DMS153 treated with DMSO at 0.1 percent for 48 hours (cell line): Measurements from ENCODE around the gene XRCC6.
"Not testable (repeated sequence)": the region's sequence is repeated elsewhere in the genome, so short reads cannot be mapped to it uniquely, and the experiment has no call there.

Experiments used
- DNase-seq: peaks from one replicate; lab custom pipeline; 2025; ENCODE audit not compliant: unreplicated experiment; lab: John Stamatoyannopoulos, UW

XRCC6 gene

DNA sequence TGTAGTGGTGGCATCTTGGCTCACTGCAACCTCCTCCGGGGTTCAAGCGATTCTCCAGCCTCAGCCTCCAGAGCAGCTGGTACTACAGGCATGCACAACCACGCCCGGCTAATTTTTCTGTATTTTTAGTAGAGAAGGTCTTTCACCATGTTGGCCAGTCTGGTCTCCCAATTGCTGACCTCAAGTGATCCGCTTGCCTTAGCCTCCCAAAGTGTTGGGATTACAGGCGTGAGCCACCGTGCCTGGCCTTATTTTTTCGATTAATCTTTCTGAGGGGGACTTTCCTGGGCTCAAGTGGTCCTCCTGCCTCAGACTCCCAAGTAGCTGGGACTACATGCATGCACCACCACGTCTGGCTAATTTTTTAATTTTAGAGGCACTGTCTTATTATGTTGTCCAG is 62.0 kb downstream of the XRCC6 start:
- DNase-seq = no peak

DNA sequence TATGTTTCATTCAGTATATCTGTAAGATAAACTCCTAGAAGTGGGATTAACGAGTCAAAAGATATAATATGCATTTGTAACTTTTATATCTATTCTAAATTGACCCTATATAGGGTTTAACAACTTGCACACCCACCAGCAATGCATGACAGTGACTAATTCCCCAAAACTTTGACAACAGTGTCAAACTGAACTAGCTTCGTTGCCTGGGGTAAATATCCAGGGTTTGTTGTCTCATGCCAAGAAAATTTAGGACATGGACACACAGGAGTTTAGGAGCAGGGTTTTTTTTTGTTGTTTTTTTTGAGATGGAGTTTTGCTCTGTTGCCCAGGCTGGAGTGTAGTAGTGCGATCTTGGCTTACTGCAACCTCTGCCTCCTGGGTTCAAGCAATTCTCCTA is 62.5 kb downstream of the XRCC6 start:
- no peak for DNase-seq

DNA sequence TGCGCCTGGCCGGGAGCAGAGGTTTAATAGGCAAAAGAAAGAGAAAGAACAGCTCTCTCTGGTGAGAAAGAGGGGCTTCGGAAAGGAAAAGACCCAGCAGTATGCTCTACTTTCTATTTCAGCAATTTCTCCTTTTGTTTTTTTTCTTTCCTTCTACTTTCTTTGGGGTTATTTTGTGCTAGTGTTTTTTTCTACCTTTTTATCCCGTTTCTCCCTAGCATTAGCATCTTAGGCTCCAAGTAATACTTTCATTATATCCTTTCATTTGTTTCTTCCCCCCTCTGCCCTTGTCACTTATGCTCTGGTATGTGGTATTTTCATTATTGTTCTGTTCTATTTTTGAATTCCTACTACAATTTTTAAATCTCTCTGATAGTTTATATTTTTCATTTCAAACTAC is 63.1 kb downstream of the XRCC6 start:
- no peak for DNase-seq

DNA sequence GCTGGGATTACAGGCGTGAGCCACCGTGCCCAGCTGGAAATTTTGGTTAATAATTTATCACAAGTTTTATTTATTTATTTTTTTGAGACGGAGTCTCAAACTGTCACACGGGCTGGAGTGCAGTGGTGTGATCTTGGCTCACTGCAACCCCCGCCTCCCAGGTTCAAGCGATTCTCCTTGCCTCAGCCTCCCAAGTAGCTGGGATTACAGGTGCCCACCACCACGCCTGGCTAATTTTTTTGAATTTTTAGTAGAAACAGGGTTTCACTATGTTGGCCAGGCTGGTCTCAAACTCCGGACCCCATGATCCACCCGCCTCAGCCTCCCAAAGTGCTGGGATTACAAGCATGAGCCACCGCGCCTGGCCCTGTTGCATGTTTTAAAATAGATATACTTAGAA is 65.8 kb downstream of the XRCC6 start:
- DNase-seq = not testable (repeated sequence)

DNA sequence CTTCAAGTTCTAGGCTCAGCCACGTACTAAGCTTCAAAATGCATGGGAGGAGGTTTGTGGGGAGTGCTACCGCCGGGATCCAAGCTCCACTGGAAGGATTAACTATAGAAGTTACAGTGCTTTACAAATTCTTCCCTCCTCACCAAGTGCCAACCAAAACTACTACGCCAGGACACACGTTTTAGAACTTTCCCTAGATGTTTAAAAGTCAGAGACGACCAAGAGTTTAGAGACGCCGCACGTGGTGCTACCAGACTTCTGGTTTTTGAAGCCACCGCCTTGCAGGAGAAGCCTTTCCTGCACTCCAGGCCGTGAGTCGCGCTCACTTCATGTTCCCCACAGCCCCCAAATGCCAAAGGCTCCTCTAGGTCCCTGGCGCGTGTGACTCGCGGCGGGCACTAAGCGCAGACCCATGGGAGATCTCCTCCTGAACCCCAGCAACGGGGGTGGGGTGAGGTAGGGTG is 66.8 kb downstream of the XRCC6 start:
- no peak for DNase-seq

DNA sequence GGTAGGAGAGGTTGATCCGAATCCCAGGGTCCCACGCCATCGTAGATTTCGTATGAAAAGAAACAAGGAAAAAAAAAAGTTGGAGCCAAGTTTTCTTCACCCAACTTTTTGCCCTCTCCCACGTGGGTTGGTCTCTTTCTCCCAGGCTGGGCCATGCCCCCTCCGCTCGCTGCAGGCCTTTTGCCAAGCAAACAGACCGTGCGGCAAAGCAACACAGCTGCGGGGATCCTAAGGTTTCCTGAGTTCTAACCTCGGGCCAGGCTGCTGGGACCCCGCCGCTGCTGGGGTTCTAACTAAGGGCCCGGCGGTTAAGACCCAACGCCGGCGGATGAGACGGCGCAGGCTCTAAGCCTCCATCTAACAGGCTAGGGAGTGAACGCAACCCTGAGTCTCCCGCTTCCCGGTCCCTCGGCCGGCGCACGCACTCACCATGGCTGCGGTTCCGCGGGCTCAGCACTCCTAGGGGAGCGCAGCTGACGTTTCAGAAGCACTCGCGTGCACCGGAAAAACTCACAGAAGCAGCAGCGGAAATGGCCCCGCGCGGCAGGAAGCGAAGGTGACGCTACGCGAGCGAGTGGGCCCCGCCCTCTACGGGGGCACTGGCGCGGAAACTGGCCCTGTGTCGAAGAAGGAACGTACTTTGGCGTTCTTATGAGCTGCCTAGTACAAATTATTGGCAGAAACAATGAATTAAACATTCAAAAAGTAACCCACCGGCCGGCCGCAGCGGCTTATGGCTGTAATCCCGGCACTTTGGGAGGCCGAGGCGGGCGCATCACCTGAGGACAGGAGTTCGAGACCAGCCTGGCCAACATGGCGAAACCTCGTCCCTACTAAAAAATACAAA is 67.5 kb downstream of the XRCC6 start, which contains the start of gene SNU13:
TSS of gene SNU13 (minus strand) at position 503 of the 847 bp plus-strand sequence. CDS start at position 432, 71 bp downstream.
- DNase-seq = peak; percentile 80

DNA sequence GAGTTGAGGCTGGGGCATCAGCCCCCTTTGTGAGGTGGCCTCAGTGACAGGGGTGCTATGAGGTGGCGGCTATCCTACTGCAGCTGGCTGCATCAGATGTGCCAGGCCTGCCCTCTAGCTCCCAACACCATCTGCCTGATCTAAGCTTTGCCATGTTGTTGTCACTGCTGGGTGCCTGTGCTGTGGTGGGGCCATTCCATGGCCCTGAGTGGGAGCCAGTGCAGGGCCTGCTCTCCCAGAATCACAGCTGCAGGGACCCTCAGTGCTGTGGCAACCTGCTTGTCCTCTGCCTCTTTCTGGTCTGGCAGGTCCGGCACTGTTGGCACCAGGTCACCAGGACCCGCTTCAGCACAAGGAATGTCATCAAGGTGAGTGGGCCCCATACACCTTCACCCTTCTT is 69.4 kb downstream of the XRCC6 start:
- DNase-seq = no peak

DNA sequence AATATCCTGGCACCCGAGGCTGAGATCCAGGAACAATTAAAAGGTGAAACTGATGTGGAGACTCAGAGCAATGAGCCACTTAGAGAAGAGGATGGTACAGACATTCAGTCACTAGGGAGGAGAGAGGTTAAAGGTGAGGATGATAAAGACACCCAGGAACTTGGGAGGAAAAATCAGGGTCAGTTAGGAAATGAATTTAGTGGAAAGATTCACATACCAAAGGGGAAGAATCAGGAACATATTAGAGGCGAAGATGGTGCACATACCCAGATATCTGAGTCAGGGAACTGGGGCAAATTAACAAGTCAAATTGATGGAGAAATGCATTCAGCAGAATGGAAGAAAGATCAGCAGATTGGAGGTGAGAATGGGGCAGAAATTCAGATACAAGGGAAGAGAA is 74.1 kb downstream of the XRCC6 start:
- no peak for DNase-seq

DNA sequence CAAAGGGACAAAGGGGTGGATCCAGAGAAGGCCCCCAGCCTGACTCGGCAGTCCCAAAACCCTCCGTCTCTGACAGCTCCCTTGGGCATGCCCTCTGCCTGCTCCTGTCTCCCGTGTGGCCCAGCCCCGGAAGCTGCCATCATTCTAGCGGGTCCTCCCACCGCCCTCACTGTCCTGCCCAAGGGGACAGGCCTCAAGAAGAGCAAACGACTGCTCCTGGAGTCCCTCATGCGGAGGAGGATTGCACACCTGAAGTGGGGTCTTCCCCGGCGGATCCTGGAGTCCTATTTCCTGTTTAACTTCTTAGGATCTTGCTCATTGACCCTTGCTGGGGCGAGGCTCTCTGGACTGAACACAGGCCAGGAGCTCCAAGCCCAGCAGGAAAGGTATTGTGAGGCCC is 75.6 kb downstream of the XRCC6 start:
- no peak for DNase-seq

DNA sequence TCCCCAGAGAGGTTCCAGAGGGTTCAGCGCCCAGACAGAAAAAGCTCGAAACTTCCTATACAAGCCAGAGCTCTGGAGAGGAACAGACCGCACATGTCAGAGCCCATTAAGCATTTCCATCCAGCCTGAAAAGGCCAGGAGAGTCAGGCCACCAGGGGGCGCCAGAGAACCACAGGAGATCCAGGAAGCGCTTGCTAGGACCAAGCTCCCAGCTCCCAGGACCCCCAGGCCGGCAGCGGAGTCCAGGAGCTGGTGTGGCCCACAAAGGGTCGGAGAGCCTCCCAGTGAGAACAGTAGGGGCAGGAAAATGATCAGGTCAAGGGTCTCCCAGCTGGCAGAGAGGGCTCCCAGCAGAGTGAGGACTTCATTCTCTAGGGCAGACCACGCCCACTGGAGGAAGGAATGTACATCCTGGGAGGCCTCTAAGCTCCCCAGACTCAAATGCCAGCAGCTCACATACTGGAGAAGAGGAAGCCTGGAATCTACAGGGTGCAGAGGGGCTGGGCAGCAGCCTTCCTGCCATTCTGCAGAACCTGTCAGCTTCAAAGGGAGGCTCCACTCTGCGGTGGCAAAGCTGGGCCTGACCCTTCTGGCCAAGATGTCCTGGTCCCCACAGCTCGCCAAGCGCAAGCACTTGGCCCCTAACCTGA is 76.2 kb downstream of the XRCC6 start:
- peak; percentile 91 for DNase-seq

DNA sequence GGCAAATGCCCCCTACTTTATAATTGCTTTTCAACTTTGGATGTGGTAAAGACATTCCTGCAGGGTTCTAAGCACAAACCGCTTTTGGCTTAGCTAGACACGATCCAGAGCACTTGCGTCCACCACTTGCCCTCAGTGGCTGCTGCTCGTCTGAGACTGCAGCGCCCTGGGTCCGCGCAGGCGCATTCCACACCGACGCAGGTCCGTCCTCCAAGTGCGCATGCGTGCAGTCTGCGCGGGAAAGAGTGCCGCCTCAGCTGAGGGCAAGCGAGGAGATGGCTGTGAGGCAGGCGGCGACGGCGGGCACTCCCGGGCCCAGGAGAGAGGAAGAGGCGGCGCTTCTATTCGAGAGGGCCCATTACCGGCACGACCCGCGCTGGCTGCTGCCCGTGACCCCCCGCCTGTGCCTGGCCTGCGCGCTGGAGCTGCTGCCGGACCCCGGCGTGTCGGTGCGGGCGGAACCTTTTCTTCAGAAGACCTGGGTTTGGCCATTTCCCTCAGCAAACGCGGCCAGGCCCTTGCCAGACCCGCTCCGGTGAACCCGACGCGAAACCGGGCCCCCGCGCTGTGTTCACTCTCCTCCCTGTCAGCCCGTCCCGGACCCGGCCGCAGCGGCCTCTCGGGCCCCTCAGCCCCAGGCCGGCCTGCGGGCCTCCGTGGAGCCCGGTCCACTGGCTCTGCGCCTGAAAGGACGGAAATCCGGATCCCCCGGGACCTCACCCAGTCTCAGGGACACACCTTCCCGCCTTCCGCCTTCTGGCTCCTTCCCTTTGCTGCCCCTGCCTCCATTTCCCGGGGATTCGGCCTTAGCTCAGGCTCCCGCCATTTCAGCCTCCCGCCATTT is 78.4 kb downstream of the XRCC6 start, which contains the start of gene MEI1:
TSS of gene MEI1 (plus strand) at position 240 of the 844 bp plus-strand sequence. CDS start at position 276, 36 bp downstream.
- peak; percentile 67 for DNase-seq

DNA sequence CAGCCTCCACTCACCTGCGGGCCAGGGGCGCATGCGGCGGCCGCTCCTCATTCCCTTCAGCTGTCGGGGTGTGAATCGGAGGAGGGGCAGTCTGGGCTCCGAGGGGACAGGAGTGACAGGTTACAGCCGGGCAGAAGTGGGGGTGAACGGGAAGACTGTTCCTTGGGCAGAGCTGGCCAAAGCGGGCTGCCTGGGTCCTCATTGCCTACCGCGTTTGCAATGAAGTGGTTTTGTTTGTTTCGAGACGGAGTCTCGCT is 78.9 kb downstream of the XRCC6 start:
- DNase-seq = no peak

DNA sequence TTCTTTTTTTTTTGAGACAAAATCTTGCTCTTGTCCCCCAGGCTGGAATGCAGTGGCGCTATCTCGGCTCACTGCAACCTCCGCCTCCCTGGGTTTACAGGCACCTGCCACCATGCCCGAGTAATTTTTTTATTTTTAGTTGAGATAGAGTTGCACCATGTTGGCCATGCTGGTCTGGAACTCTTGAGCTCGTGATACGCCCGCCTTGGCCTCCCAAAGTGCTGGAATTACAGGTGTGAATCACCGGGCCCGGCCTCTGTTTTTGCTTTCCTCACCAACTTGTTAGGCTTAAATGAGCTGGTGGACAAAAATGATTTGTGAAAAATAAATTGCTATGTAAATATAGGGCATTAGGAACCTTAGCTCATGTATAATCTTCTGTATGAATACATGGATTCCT is 81.7 kb downstream of the XRCC6 start:
- no peak for DNase-seq

DNA sequence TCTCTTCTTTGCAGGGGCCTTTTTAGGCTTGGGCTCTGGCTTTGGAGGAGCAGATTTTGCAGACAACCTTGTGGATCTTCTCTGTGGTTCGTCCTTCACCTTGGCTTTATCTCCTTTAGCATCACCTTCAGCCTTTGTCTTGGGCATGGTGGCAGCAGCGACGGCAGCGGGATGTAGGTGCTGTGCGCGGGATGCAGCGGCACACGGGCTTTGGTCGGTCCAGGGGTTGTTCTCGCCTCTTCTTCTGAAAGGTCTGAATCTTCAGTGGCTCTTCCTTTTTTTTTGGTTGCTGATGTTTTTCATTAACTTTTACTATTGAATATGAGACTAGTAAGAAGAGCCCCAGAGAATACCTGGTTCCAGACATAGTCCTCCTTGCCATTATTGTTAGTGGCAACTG is 88.2 kb downstream of the XRCC6 start:
- DNase-seq = no peak

DNA sequence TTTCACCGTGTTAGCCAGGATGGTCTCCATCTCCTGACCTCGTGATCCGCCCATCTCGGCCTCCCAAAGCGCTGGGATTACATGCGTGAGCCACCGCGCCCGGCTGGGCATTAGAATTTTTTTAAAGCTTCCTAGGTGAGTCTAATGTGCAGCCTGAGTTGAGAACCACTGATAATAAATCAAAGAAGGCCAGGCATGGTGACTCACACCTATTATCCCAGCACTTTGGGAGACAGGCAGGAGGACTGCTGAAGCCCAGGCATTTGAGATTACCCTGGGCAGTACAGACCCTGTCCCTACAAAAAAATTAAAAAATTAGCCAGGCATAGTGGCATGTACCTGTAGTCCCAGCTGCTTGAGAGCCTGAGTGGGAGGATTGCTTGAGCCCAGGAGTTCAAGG is 91.9 kb downstream of the XRCC6 start:
- no peak for DNase-seq
